IPS DF 19.7 (cell line): ENCODE measurements around the gene C1orf141.
"Not testable (repeated sequence)": the region's sequence is repeated elsewhere in the genome, so short reads cannot be mapped to it uniquely, and the experiment has no call there.

ENCODE experiments used
- DNase-seq: peaks from one replicate; pipeline ENCODE4 v3.0.0-alpha.2; 2013; ENCODE audit warnings: low read depth, low spot score

The C1orf141 gene

DNA sequence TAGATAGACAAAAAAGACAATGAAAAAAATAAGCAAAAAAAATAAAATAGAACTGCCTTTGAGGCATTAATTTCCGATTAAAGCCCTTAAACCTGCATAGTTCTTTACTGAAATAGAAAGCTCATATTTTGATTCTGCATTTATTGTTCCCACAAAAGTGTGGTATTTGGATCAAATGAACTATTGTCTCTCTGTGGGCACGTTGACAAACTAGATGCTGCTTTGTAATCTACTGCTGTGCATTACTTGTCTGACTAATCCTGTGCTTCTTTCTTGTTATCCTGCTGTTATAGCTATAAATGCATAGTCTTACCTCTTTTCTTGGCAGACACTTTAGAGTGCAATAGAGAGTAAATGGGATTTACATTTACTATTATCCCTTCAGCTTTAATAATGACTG is 49.4 kb downstream of the C1orf141 start:
- DNase-seq = no peak

DNA sequence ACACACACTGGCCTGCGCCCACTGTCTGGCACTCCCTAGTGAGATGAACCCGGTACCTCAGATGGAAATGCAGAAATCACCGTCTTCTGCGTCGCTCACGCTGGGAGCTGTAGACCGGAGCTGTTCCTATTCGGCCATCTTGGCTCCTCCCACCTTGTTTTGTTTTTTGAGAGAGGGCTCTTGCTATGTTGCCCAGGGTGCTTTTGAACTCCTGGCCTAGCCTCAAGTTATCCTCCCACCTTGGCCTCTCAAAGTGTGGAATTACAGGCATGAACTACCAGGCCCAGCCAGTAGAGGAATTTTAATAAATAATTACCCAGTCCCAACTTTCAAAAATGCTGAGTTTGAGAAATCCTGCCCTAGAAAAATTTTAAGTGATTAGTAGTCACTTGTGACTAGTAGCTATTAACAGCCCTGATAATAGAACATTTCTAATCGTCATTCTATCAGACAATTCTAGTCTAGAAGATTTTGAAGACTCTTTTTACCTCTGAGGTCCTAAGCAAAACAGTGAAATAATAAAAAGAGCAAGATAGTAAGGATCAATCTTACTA is 49.9 kb downstream of the C1orf141 start:
- no peak for DNase-seq

DNA sequence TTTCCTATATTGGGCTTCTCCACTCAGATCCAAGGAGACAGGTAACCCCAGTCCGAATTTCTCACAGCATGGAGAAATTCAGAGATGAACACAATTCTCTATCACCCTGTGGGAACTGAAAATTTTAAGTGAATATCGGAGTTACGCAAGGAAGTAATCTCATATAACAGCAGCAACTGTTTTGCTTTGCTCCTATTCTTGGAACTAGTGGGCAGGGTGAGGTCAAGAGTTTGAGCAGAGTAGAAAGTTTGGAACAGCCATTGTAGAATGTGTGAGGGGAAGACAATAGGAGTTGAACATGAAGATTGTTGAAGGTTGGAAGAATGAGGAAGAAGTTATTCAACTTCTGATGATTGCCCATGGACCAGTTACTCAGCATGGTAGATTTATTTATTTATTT is 56.5 kb downstream of the C1orf141 start:
- DNase-seq = no peak

DNA sequence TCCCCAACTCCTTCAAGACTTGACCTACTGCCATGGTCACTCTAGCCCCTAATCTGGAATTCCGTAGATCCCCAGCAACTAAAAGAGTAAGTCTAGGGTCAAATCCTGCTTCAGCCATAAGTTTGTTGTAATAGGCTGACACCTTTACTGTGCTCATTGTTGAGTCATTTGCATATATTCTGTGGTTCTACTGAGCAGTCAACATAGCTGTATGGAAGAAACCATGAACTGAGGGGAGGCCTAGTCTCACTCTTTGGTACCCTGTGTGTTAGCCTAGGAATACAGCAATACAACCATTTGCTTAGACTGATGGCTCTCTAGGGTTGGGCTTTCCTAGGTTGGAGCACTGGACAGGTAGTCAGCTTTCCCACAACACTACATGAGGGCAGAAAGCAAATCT is 57.2 kb downstream of the C1orf141 start:
- no peak for DNase-seq

DNA sequence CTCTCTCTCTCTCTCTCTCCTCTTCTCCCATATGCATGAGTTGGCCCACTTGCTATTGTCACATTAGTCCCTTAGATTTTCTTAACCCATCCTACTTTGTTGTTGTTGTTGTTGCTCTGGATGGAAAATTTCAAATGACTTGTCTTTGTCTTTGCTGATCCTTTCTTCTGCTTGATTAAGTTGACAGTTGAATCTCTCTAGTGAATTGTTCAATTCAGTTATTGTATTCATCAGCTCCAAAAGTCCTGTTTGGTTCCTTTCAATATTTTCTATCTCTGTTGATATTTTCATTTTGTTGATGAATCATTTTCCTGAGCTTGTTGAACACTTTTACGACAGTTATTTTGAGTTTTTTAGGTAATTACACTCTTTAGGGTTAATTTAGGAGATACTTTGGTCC is 62.0 kb downstream of the C1orf141 start:
- DNase-seq = no peak

DNA sequence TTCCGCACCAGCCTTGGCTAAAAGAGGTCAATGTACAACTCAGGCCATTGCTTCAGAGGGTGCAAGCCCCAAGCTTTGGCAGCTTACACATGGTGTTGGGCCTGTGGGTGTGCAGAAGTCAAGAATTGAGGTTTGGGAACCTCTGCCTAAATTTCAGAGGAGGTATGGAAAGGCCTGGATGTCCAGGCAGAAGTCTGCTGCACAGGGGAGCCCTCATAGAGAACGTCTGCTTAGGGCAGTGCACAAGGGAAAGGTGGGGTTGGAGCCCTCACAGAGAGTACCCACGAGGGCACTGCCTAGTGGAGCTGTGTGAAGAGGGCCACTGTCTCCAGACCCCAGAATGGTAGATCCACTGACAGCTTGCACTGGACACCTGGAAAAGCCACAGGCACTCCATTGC is 67.1 kb downstream of the C1orf141 start:
- DNase-seq = not testable (repeated sequence)

DNA sequence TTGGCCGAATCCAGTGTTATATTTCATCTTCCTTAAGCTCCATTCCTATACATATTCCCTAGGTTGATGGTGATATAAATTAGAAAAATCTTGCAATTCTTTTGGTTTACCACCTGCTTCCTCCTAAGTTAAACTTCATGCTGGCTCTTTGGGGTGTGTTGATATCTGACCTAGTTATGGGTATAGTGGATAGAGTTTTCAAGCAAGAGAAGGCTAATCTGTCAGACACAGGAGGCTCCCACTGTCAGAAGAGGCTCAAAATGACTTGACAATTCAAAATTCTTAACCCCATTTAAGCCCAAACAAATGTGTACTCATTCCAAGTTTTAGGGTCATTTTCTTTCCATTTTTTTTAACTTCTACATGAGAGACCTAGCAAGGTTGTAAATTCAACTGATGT is 72.4 kb downstream of the C1orf141 start:
- DNase-seq = no peak

DNA sequence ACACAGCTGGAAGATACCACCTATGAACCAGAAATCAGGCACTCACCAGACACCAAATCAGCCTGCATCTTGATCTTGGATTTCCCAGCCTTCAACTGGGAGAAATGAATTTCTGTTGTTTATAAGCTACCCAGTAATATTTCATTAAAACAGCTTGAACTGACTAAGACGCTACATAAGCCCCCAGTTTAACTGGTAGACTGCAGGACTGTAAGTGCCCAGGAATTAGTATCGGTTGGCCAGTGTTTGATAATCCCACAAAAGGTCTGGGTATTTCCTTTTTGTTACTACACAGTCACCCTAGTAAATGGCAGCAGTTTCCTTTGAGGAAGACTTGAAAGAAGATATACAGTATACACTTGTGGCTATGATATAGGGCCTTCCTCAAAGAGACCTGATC is 73.5 kb downstream of the C1orf141 start:
- DNase-seq = no peak

DNA sequence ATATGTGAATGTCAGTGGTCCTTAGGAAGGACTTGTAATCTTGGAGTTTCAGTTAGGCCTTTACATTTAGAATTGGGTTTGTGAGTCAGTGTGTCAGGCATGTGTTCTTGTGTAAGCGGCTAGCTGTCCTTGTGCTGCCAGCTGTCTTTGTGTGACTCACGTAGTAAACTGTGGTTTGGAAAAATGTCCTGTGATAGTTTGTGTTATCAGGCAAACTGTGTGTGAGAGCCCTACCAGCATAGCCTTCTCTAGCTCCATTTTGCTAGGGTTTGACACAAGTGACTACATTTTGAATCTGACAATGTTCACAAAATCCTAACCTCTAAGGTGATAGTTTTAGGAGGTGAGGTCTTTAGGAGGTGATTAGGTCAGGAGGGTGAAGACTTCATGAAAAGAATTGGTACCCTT is 74.0 kb downstream of the C1orf141 start:
- DNase-seq = no peak

DNA sequence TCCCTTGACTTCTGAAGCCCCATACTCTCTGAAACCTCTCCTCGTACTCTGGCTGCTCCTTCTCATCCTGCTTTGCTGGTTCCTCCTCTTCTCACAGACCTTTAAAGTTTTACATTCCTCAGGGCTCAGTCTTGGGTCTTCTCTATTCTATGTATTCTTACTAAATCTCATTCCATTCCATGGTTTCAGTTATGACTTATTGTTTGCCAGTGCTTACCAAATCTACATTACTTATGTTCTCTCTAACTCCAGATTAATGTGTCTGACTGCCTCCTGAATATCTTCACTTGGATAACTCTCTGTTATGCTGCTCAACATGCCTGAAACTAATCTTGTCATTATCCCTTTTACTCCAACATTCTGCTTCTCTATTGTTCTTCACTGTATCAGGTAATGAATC is 75.4 kb downstream of the C1orf141 start:
- DNase-seq = no peak

DNA sequence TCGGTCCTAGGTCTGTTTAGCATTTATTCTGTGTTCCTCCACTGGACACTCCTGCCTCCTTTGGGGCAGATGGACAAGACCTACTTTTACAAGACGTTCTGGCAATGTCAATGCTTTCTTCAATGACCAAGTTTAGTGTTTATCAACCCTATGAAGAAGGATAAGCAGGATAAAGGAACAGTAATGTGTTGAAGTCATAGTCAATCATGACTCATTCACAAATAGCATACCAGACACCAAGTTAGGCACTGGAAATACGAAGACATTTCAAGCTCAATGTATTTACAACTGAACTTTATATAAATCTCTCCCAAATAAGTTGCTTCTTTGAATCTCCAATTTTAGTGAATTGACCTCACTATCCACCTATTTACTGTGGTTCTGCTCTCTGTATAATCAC is 76.0 kb downstream of the C1orf141 start:
- no peak for DNase-seq

DNA sequence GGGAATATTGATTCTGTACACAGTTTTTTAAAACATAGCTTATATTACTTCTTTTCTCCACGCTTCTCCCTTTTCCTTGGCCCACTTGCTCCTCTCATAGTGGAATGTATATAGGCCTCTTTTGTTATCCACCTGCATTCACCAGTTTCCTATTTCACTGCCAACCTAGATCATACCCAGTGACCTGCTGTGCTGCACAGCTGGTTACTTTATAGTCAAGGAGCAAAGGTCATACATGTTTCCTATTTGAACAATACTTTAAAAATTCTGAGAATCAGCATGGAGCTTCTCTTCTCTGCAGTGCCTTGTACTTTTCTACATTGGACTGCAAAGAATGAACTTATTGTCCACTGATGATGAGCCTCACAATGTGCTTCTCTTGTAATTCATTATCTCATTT is 76.5 kb downstream of the C1orf141 start:
- no peak for DNase-seq

DNA sequence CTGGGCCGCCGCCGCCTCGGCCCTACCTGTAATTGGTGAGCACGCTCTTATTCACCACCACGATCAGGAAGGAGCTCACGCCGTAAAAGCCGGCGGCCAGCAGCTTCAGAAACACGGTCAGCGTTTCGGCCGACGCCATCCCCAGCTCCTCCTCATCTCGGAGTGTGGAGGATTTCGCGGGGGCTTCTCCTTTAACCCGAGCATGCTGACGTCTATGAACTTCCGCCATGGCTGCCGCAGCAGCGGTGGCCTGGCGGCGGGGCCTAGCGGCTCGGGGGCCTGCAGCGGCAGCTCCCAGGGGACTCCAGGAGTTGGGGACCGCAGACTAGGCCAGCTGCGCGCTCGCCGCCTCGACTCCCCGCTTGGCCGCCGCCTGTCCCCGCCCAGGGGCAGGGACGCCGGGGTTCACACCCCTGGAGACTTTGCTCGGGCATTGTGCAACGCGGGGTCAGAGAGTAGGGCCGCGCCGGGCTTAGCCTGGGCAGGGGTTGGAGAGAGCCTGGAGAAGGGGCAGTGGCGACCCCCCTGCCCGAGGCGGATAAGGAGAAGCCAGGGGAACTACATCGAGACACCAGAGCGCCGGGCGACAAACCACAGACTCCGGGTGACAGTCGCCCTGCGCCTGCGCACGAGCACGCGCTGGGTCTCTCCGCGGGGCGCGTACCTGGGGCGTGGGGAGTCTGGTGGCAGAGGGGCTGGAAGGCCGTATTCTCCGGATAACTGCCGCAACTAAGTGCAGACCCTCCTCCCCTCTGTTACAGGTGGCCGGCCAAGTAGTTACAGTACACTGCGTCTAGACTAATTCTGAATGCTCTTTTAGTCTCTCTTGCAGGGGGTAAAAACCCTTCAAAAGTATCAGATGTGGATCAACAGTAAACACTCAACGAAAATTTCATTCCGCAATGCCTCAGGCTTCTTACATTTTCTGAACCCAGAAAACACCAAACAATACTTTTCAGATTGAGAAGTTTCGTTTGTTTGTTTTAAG is 80.7 kb downstream of the C1orf141 start, which contains the start of gene SLC35D1:
SLC35D1 (minus strand) TSS at position 364 of the 988 bp plus-strand sequence; CDS start at position 229, 135 bp downstream.
- peak; percentile 59 for DNase-seq

DNA sequence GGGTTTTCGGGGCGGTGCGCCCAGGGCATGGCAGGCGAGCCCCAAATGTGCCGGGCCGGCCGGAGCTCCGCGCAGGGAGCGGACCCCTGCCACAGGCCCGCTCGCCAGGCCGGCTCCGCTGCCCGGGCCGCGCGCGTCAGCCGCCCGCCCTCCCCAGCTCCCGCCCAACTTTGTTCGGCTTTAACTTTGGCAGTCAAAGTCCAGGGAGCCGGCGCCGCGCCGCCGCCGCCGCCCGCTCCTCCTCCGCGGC is 81.3 kb downstream of the C1orf141 start:
- no peak for DNase-seq

DNA sequence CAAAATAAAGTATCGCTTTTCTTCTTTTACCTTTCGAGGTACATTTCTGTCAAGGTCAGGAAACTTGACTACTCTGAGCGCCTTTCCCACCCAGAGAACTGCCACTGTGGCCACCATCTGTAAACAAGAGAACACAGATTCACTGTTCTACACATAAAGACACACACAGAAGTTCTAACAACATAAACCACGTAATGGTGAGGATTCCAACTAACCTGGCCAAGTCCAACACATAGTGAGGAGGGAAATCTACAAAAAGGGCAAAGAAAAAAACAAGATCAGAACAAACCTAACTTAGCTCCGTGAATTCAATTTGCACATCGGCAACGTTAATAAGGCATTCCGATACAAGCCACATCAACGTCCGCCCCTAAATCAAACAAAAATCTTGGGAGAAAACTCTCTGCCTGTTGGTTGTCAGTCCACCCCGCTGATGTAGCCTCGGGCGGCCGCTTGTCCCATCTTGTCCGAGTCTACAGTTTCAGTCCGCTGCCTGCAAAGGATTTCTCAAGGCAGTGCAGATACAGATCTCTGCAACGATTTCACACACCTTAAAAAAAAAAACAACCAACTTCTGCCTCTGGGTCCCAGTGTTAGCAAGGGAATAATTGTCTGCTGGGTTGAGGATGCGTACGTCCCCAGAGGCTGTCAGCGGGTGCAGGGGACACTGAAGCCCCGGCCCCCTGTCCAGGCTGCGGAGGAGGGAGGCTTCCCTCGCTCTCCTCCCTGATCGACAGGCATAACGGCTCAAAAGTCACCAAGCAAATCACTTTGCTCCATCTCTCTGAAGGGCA is 81.8 kb downstream of the C1orf141 start:
- DNase-seq = no peak

DNA sequence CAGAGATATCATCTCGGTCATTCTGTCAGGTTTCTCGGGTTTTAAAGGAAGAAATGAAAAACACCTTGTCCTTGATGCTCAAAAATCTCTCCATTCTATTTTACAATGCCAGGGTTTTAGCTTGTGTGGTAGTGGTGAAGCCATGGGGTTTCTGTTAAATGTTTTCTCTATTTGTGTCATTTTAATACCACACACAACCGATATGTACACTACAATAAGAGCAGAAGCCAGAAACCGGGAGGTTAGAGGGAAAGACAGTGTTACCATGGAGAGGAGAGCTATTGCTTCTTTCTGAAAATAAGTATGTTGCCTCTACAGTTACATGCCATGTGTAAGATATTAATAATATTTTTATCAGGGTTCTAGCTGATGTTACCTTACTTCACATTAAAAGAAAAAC is 83.6 kb downstream of the C1orf141 start:
- no peak for DNase-seq

DNA sequence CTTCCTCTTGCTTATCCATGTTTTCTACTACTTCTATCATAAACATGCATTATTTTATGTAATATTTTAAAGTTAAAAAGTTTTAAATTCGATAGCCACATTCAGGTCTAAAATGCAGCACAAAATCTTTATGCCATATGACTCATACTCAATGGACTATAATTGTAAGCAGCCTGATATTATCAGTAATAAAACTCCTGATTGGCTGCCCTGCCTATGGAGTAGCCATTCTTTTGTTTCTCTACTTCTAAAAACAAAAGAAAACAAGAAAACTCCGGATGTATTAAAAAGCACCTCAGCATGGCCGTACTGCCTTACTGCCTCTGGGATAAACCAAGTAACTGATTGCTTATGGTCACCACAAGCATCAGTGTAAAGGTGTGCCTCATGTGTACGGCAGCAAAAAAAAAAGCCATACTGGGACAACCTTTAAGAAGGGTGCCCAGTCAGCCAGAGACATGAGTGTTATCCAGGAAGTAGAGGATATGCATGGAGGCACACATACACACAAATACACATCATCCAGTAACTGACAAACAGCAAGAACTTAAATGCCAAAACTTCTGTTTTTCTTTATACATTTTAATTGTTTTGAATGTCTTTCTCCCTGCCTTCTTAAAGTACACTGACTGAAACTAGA is 90.0 kb downstream of the C1orf141 start:
- DNase-seq = no peak

DNA sequence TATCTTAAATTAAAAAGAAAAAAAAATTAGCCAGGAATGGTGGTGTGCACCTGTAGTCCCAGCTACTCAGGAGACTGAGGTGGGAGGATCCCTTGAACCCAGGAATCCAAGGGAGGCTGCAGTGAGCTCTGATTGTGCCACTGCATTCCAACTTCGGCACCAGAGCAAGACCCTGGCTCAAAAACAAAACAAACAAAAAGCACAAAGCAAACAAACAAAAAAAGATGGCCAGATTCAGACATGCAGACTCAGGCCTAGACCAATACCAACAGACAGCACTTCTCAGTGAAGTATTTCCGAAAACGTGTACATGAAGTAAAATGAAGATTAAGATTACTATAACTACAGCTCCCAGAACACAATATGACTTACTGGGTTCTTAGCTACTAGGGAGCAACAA is 91.4 kb downstream of the C1orf141 start:
- DNase-seq = no peak
